HG03442 (cell line): ENCODE results near the gene NLGN3.

Source experiments
- ATAC-seq: cut with Tn5 transposase; IDR thresholded peaks from one replicate; pipeline ENCODE4 v1.9.1; 2021; ENCODE audit warnings: mild to moderate bottlenecking, moderate library complexity; ENCODE audit not compliant: unreplicated experiment

Gene NLGN3

GRCh38 chrX:71144651-71145050 lies at the start of gene NLGN3:
Gene NLGN3, plus strand, starts transcription at chrX:71144841. Its CDS starts 2,909 bp downstream, at chrX:71147750.
- no peak for ATAC-seq

GRCh38 chrX:71095033-71095432 lies 49.6 kb upstream of the NLGN3 start:
- ATAC-seq, result no peak

- peak; percentile 91 for ATAC-seq
These were observed 49.1 kb upstream of the NLGN3 start, which contains the start of gene FOXO4 for GRCh38 chrX:71095555-71095980. Gene FOXO4, plus strand, starts transcription at chrX:71095851. Its CDS starts 678 bp downstream, at chrX:71096529.

GRCh38 chrX:71095981-71096759 lies 48.5 kb upstream of the NLGN3 start:
- ATAC-seq, result no peak

- ATAC-seq, result no peak
These were observed 47.9 kb upstream of the NLGN3 start for GRCh38 chrX:71096760-71097032.

- no peak for ATAC-seq
These were observed 46.3 kb upstream of the NLGN3 start for GRCh38 chrX:71098302-71098701.

GRCh38 chrX:71098951-71099506 lies 45.6 kb upstream of the NLGN3 start:
- ATAC-seq, result no peak

- no peak for ATAC-seq
These were observed 44.9 kb upstream of the NLGN3 start for GRCh38 chrX:71099736-71100135.

- no peak for ATAC-seq
These were observed 43.8 kb upstream of the NLGN3 start for GRCh38 chrX:71100581-71101505.

GRCh38 chrX:71102292-71102691 lies 42.3 kb upstream of the NLGN3 start:
- no peak for ATAC-seq

GRCh38 chrX:71103110-71103983 lies 41.3 kb upstream of the NLGN3 start:
- ATAC-seq, result peak; percentile 38

- no peak for ATAC-seq
These were observed 39.0 kb upstream of the NLGN3 start for GRCh38 chrX:71105628-71106027.

GRCh38 chrX:71106427-71106826 lies 38.2 kb upstream of the NLGN3 start, which contains the start of gene CXorf65:
Gene CXorf65, minus strand, starts transcription at chrX:71106740. Its CDS starts 184 bp downstream, at chrX:71106556.
- no peak for ATAC-seq

GRCh38 chrX:71107245-71107644 lies 37.4 kb upstream of the NLGN3 start:
- ATAC-seq, result no peak

- ATAC-seq, result no peak
These were observed 36.8 kb upstream of the NLGN3 start for GRCh38 chrX:71107762-71108360.

- no peak for ATAC-seq
These were observed 35.6 kb upstream of the NLGN3 start for GRCh38 chrX:71109051-71109450.

- ATAC-seq, result peak; percentile 95
These were observed 33.3 kb upstream of the NLGN3 start, which contains the start of gene IL2RG for GRCh38 chrX:71111141-71111843. Gene IL2RG, minus strand, starts transcription at chrX:71111577. Its CDS starts 38 bp downstream, at chrX:71111539.

GRCh38 chrX:71111921-71112431 lies 32.7 kb upstream of the NLGN3 start:
- peak; percentile 10 for ATAC-seq

GRCh38 chrX:71117358-71117757 lies 27.3 kb upstream of the NLGN3 start:
- ATAC-seq, result no peak
